HG02798 (cell line): ENCODE measurements around the gene APBB1.

ENCODE experiments used
- ATAC-seq: cut with Tn5 transposase; IDR thresholded peaks from one replicate; pipeline ENCODE4 v1.9.1; 2021; ENCODE audit warnings: mild to moderate bottlenecking; ENCODE audit not compliant: unreplicated experiment, poor library complexity

APBB1 gene

DNA sequence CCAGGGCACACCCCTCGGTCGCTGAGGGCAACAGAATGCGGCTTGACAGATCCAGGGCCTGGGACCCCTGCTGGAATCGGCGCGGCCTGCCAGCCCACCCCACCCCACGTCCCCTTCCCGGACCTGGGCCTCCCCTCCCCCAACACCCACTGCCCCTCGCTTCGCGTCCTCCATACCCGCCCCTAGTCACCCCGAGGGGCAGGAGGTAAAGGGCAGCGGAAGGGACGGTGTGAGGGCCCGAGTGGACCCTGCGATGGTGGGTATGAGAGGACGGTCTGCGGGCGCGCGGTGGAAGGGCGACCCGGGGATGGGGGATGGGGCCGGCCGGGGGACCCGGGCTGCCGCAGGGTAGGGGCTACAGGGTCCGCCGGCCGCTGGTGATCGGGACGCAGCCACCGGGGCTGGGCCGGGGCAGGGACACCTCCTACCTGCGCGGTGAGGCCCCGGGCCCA lies 311 bp downstream of the APBB1 start:
- ATAC-seq, result no peak

GRCh38 chr11:6417907-6418556 lies 862 bp downstream of the APBB1 start:
- ATAC-seq, result no peak

DNA sequence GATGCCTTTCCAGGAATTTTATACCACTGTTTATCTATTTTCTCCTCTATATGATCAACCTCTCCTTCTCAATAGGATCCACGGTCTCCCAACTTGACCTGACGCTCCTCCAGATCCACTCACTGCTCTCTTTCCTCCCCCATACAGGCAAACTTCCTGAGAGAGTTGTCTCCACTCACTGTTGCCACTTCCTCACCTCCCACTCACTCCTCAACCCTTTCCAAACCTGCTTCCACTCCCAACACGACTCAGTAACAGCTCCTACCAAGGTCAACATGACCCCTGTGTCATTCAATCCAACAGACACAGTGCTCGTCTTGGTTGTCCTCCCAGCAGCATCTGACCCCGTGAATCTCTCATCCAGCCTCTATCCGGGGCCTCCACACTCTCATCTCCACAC lies 3.1 kb downstream of the APBB1 start:
- ATAC-seq, result no peak

DNA sequence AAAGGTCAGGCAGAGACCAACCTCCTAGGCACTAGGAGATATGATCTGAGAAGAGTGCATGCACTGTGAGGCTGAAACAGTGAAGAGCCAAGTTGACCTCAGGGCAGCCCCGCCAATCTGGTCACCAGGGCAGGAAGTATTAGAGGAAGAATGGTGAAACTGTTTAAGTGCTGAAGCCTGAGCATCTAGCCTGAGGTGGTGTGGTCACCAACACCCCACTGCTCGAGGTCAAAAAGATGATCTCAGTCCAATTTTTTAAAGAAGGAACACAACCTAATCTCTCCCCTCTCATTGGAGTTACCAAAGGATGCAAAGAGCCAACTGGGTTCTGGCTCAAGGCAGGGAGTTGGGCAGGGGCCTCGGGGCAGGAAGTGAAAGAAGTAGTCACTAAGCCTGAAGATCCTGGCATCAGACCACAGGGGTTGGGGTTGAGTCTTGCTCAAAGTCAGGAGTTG lies 4.0 kb downstream of the APBB1 start:
- ATAC-seq, result no peak

GRCh38 chr11:6413791-6414201 lies 5.1 kb downstream of the APBB1 start:
- ATAC-seq, result no peak

DNA sequence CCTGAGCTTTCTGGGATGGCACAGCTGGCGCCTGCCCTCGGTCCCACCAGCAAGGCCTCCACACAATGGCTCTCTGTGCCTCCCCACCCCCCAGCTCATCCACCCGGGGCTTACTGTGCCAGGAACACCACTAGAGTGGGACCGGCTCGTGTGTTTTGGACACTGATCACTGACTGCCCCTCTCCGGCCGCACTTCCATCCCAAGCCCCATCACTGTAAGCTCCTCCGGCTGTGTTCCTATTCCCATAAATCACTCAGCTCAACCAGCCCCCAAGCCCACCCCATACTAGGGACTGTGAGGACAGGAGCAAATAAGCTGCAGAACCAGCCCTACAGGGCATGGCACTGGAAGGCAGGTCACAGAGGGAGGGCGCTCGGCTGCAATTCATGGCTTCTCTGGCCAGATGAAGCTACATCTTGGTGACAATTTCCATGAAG lies 7.3 kb downstream of the APBB1 start:
- ATAC-seq, result no peak

DNA sequence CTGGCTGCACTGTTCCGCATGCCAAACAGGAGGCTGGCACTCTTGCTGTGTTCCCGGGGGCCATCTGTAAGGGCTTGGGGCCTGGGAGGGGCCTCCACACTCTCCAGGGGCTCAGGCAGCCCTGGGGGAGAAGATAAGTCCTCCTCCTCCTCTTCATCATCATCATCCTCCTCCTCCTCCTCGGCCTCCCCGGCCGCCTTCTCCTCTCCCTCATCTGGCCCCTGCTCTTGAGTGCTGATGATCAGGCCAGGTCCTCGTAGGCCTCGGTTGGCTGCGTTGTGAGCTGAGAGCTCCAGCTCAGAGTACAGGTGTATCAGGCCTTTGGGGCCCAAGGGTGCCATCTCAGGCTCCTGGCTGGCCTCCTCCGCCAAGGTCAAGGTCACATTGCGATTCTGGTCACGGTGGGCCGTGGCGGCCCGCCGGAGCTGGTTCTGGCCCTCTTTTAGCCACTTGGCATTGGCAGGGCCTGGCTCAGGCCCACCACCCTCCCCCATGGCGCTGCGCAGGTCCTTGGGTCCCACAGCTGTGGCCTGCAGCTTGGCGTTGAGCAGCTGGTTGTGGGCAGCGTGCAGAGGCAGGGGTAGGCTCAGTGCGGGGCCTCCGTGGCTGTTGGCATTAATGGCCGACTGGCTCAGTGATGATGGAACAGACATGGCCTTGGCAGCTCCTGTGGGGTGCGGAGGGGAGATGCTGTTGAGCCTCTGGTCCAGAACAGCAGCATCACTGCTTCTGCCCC lies 8.0 kb downstream of the APBB1 start:
- ATAC-seq, result no peak

GRCh38 chr11:6406370-6406769 lies 12.5 kb downstream of the APBB1 start:
- no peak for ATAC-seq

GRCh38 chr11:6405846-6406245 lies 13.0 kb downstream of the APBB1 start:
- no peak for ATAC-seq

DNA sequence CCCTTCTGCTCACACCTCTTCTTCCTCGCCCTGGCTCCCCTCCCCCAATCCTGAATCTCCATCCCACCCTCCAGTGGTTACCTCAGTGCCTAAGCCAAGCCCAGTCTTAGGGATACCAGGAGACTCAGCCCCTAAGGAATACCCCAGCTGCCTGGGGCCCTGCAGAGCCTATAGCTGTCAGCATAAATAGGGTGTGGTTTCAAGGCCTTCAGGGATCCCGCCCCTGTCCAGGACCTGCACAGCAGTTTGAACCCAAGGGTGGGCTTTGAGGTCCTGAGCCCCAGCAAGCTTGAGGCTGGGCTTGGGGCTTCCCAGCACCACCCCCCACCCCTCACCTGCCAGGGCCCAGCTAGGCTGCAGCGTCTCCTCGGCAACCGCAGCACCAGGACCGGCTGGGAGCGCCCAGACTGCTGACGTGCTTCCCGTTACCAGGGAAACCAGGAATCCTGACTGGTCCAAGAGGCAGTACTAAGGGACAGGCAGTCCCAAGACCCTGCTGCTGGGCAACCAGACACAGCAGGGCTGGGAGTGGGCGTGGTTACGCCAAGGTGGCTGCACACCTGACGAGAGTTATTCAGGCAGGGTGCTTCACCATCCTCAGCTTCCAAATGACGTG lies 13.7 kb downstream of the APBB1 start:
- no peak for ATAC-seq

DNA sequence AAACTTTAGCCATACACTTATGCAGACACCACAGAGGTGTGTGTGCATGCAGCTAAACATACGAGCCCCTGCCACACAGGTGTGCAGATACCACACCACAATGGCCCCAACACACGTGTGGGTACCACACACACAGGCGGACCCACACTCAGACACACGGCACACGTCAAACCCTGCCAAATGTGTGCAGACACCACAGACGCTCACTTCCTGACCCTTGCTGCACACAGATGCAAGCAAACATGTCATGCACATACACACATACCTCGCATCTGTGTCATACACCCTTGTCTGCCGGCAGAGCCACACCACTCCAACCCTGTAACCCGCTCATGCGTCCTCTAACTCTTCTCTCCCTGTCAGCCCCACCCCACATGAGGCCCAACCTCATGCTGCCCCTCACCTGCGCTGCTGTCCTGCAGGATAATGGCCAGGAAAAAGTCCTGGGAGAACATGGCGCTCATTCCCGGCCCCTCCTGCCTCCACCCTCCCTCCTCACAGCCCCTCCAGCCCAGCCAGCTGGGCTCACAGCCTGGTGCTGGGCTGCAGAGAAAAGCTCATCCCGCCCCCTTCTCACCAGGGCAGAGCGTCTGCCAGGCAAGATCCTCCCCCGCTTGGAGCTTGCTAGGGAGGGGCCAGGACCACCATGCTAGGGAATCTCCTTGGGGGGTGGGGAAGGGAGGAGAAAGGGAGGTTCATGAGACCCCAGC lies 14.4 kb downstream of the APBB1 start:
- no peak for ATAC-seq

DNA sequence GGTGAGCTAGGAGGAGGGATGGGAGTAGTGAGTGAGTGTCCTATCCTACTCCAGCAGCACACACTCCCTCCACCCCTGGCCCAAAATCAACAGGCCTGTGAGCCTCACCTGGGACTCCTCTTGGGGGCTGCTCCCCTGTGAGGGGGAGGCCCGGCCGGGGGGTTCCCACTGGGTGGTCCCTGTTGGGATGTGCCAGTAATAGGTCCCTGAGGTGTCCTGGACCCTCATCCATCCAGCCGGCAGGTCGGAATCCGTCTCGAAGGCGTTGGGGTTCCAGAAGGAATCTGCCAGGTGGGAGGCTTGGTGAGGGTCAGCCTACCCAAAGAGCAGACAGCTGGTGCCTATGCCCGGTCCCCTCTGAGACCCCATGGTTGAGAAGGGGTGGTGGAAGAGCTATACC lies 15.4 kb downstream of the APBB1 start:
- ATAC-seq, result no peak

GRCh38 chr11:6402561-6402981 lies 16.3 kb downstream of the APBB1 start:
- peak; percentile 85 for ATAC-seq

DNA sequence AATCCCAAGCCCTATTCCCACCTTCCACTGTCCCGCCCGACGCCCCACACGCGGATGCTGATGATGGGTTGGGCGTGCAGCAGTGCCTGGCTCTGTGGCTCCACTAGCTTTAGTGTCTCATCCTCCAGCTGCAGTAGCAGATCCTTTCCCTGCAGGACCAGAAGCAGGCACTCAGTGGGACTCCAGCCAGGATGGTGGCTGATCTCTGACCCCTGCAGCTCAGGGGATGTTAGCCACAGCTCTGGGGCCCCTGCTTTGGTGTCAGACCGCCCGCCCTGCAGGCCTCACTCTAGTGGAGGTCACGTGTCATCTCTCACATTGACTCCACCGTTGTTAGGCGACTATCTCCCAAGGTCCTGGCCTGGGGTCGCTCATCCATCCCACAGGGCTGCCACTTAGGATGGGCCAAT lies 16.8 kb downstream of the APBB1 start:
- peak; percentile 34 for ATAC-seq

DNA sequence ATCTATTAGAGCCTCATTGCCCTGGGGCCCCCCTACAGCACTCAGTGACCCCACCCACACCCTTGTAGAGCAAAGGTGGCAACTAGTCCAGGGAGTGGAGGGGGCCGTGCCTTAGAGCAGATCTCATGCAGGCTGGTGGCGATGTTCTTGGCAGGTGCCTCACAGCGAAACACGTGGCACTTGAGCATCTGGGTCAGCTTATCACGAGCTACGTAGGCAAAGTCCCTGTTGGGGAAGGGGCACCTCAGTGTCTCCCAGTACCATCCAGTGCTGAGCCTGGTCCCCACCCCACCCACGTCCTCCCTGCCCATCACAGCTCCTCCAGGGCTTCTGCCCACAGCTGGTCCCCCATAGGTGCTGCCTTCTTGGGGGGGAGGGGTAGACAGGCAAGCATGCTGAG lies 17.4 kb downstream of the APBB1 start:
- ATAC-seq, result no peak

DNA sequence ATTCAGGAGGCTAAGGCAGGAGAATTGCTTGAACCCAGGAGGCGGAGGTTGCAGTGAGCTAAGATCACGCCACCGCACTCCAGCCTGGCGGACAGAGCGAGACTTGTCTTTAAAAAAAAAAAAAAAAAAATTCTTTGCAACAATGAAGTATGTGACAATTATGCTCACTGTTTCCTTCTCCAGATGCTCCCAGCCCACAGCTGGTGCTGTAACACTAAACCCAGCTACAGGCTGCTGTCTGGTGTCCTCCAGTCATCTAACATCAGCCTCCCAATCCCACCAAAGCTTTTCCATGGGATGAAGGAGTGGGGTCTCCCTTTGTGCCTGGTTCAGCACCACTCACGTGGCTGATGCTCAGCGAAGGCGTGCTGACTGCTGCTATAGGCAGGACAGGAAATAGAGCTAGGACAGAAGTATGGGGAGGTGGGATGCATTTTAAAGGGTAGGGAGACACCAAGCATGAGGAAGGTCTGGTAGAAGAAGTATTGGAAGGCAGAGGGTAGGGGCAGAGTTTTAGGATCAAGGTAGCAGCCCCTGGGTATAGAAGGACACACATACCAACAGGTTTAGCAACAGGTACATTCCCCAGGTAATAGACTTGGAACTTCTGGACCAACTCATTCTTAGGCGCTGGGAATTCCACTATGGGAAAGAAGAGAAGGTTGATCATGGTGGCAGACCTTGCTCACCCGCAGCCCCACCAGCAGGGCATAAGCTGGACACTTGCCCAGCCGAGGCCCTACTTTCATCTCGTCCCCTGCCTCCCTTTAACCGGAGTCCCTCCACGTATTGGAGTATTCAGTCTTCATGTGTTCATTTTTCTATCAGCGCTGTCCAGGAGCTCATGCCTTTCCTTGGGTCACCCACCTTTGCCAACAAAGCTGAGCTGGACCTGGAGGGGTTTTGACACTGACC lies 18.2 kb downstream of the APBB1 start:
- ATAC-seq, result no peak

DNA sequence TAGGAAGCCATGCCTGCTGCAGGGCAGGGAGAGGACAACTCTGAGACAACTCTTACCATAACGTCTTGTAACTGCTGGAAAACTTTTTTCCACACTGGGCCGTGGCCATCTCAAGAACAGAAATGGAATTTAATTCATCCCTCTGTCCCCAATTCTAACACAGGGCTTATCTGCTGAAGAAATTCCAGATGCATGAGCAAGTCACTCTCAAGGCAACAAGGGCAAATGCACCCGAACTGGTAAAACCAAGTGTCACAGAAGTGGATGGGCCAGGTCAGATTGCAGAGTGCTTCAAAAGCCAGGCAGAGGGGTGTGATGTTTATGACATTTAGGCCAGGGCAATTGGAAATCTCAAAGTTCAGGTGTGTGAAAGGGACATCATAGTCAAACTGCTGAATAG lies 21.3 kb downstream of the APBB1 start:
- ATAC-seq, result no peak

GRCh38 chr11:6397156-6397555 lies 21.7 kb downstream of the APBB1 start:
- no peak for ATAC-seq

- ATAC-seq, result no peak
Measured at GRCh38 chr11:6395470-6396060, 23.3 kb downstream of the APBB1 start.
